NB4 (cell line): ENCODE results near the gene DST.

Experiments
- DNase-seq: peaks from one replicate; pipeline ENCODE4 v3.0.0; 2010; ENCODE audit warnings: low read depth
- H3K4me3 ChIP-seq: one replicate; pipeline ENCODE4 v1.5.1; 2011; ENCODE audit warnings: mild to moderate bottlenecking, low read depth, low read length, moderate library complexity
- MYC ChIP-seq: IDR thresholded peaks from 2 replicates; pipeline ENCODE4 v1.6.1; 2011; ENCODE audit warnings: low read depth, low read length
- POLR2A ChIP-seq: IDR thresholded peaks from 2 replicates; pipeline ENCODE4 v1.6.1; 2011; ENCODE audit warnings: mild to moderate bottlenecking; ENCODE audit not compliant: insufficient read length; ENCODE audit errors: extremely low read depth
- TF ChIP-seq, protein P1 (sequence below): IDR thresholded peaks from one replicate; pipeline ENCODE4 v1.5.1; 2012; ENCODE audit warnings: low read depth, low read length
- TF ChIP-seq, protein P2 (sequence below): IDR thresholded peaks from 2 replicates; pipeline ENCODE4 v1.6.1; 2011; ENCODE audit warnings: low read depth, low read length

DST gene

DNA sequence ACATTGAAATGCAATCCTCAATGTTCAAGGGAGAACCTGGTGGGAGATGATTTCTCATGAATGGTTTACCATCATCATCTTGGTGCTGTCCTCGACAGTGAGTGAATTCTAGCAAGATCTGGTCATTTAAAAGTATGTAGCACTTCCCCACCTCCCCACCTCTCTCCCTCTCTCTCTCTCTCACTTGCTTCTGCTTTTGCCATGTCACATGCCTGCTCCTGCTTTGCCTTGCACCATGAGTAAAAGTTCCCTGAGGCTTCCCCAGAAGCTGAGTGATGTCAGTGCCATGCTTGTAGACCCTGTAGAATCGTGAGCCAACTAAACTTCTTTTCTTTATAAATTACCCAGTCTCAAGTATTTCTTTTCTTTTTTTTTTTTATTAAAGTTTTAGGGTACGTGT, 60.5 kb downstream of the DST start:
- TF ChIP-seq MYC (no peak), POLR2A (no peak)
- TF ChIP-seq, protein P1, sequence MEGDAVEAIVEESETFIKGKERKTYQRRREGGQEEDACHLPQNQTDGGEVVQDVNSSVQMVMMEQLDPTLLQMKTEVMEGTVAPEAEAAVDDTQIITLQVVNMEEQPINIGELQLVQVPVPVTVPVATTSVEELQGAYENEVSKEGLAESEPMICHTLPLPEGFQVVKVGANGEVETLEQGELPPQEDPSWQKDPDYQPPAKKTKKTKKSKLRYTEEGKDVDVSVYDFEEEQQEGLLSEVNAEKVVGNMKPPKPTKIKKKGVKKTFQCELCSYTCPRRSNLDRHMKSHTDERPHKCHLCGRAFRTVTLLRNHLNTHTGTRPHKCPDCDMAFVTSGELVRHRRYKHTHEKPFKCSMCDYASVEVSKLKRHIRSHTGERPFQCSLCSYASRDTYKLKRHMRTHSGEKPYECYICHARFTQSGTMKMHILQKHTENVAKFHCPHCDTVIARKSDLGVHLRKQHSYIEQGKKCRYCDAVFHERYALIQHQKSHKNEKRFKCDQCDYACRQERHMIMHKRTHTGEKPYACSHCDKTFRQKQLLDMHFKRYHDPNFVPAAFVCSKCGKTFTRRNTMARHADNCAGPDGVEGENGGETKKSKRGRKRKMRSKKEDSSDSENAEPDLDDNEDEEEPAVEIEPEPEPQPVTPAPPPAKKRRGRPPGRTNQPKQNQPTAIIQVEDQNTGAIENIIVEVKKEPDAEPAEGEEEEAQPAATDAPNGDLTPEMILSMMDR = no peak
- TF ChIP-seq, protein P2, sequence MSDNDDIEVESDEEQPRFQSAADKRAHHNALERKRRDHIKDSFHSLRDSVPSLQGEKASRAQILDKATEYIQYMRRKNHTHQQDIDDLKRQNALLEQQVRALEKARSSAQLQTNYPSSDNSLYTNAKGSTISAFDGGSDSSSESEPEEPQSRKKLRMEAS = no peak
- no peak for DNase-seq
- H3K4me3 ChIP-seq = no peak overlapping the region

- no peak overlapping the region for H3K4me3 ChIP-seq
- no peak for DNase-seq
- TF ChIP-seq, protein P1 = no peak
- TF ChIP-seq, protein P2 = no peak
- no peak for TF ChIP-seq MYC
- no peak for TF ChIP-seq POLR2A
These were observed 61.3 kb downstream of the DST start for GRCh38 chr6:56581296-56581925.

DNA sequence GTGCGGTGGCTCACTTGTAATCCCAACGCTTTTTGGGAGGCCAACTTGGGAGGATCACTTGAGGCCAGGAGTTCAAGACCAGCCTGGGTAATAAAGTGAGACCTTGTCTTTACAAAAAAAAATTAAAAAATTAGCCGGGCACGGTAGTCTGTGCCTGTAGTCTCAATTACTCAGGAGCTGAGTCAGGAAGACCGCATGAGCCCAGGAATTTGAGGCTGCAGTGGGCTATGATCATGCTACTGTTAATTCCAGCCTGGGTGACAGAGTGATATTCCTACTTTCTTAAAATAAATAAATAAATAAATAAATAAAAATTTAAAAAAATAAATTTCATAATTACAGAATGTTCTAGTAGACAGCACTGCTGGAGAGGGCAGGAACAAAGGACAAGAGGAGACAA, 62.4 kb downstream of the DST start:
- TF ChIP-seq, protein P1 = no peak
- TF ChIP-seq MYC (no peak), POLR2A (no peak)
- TF ChIP-seq, protein P2 = no peak
- no peak overlapping the region for H3K4me3 ChIP-seq
- no peak for DNase-seq

DNA sequence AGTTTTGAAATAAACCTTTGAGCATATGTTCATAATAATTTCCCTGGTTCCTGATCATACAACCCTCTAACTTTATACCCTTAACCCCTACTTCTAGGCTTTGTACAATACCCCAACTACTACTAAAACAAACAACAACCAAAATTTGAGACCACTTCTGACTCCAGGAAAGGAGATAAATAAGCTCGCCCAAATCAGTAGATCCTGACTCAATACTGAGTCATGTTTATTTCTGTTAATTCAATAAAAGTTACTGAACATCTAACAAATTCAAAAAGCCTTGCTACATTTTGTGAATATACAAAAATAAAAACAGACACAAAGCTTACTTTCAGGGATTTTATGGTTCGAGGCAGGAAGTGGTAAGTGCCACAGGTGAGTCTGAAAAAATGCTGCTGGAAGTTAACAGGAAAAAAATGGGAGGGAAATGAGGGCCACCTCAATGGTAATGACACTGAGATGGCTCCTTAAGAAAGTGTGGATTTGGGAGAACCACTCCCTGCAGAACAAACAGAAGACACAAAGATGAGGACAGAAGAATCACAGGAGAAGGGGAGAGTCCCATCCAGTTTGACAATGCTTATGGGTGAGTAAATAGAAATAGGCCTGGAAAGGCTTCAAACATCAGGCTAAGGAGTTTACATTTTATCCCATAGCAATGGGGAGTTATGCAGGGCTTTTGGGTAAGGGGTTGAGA, 63.4 kb downstream of the DST start:
- H3K4me3 ChIP-seq = no peak overlapping the region
- no peak for DNase-seq

GRCh38 chr6:56575736-56576135, 67.0 kb downstream of the DST start:
- DNase-seq = no peak
- no peak for TF ChIP-seq POLR2A
- TF ChIP-seq, protein P2 = no peak
- TF ChIP-seq, protein P1 = no peak
- TF ChIP-seq MYC = no peak
- H3K4me3 ChIP-seq = no peak overlapping the region

More for the DNA sequence above, 63.4 kb downstream of the DST start:
- TF ChIP-seq MYC = no peak
- TF ChIP-seq, protein P2 = no peak
- TF ChIP-seq, protein P1 = no peak
- no peak for TF ChIP-seq POLR2A
